Mesendoderm (in vitro differentiated cells): ENCODE measurements around the gene KCNH2.
A peak's percentile ranks its signal among the peaks of the same experiment; 100 is the strongest.

ENCODE experiments used
- DNase-seq: peaks from one replicate; pipeline ENCODE4 v3.0.0; 2013
- H2AK5ac ChIP-seq: 2 replicates; pipeline ENCODE4 v1.6.1; 2013; ENCODE audit warnings: low read length, inconsistent platforms
- H2BK120ac ChIP-seq: 2 replicates; pipeline ENCODE4 v1.6.1; 2013; ENCODE audit warnings: low read depth, mild to moderate bottlenecking, low read length, moderate library complexity, mixed read lengths
- H2BK15ac ChIP-seq: replicated peaks from 2 replicates; pipeline ENCODE4 v1.6.1; 2013; ENCODE audit warnings: low read depth, mild to moderate bottlenecking, moderate library complexity
- H2BK5ac ChIP-seq: 2 replicates; pipeline ENCODE4 v1.6.1; 2013; ENCODE audit warnings: low read length, inconsistent platforms
- H3K18ac ChIP-seq: 2 replicates; pipeline ENCODE4 v1.6.1; 2013; ENCODE audit warnings: mild to moderate bottlenecking, low read length, mixed read lengths
- H3K23ac ChIP-seq: one replicate; pipeline ENCODE4 v1.6.1; 2013; ENCODE audit warnings: low read length
- H3K27ac ChIP-seq: 2 replicates; pipeline ENCODE4 v1.5.1; 2013; ENCODE audit warnings: low read depth, mild to moderate bottlenecking, inconsistent platforms, low read length, moderate library complexity
- H3K27me3 ChIP-seq: 2 replicates; pipeline ENCODE4 v1.6.1; 2013; ENCODE audit warnings: low read length, control low read depth, mild to moderate bottlenecking, inconsistent platforms; ENCODE audit not compliant: insufficient read depth, poor library complexity
- H3K36me3 ChIP-seq: 2 replicates; pipeline ENCODE4 v1.6.1; 2013; ENCODE audit warnings: low read length, inconsistent platforms; ENCODE audit not compliant: control insufficient read depth, insufficient read depth
- H3K4ac ChIP-seq: one replicate; pipeline ENCODE4 v1.6.1; 2013; ENCODE audit warnings: low read depth, mild to moderate bottlenecking, low read length, moderate library complexity
- H3K4me1 ChIP-seq: 2 replicates; pipeline ENCODE4 v1.6.1; 2013; ENCODE audit warnings: low read depth, low read length, inconsistent platforms; ENCODE audit not compliant: control insufficient read depth
- H3K4me2 ChIP-seq: 2 replicates; pipeline ENCODE4 v1.6.1; 2013; ENCODE audit warnings: low read length
- H3K4me3 ChIP-seq: 2 replicates; pipeline ENCODE4 v1.5.1; 2013; ENCODE audit warnings: mild to moderate bottlenecking, low read length
- H3K56ac ChIP-seq: one replicate; pipeline ENCODE4 v1.6.1; 2013; ENCODE audit warnings: low read length
- H3K79me1 ChIP-seq: 2 replicates; pipeline ENCODE4 v1.6.1; 2013; ENCODE audit warnings: low read length, inconsistent platforms
- H3K79me2 ChIP-seq: 2 replicates; pipeline ENCODE4 v1.6.1; 2013; ENCODE audit warnings: mild to moderate bottlenecking, low read length; ENCODE audit not compliant: control insufficient read depth, insufficient read depth
- H3K9ac ChIP-seq: 2 replicates; pipeline ENCODE4 v1.6.1; 2013; ENCODE audit warnings: low read length, inconsistent platforms
- H4K5ac ChIP-seq: one replicate; pipeline ENCODE4 v1.6.1; 2013; ENCODE audit warnings: low read length
- H4K8ac ChIP-seq: one replicate; pipeline ENCODE4 v1.6.1; 2013; ENCODE audit warnings: low read depth, mild to moderate bottlenecking, control low read depth, low read length, moderate library complexity
- WGBS: extraction: QIAGEN DNeasy Blood & Tissue Kit; methylation state at CpG from one replicate; pipeline ENCODE4 v1.1.7; 2013; ENCODE audit warnings: low lambda C conversion rate, missing lambda C conversion rate; ENCODE audit not compliant: insufficient coverage; ENCODE audit errors: extremely low coverage; 5-methylcytosine and 5-hydroxymethylcytosine counted together

Gene KCNH2

GRCh38 chr7:150953061-150953997 is 24.8 kb downstream of the KCNH2 start:
- no peak overlapping the region for H3K9ac ChIP-seq
- no peaks in the 10 kb centered on the region for H3K79me2 ChIP-seq
- no peak overlapping the region for H3K4me2 ChIP-seq
- H3K4ac ChIP-seq = no peak overlapping the region
- no peak overlapping the region for H2BK15ac ChIP-seq
- no peak overlapping the region for H3K18ac ChIP-seq
- no peak overlapping the region for H4K8ac ChIP-seq
- peak overlapping the region; percentile 7 for H3K56ac ChIP-seq
- no peaks in the 10 kb centered on the region for H3K79me1 ChIP-seq
- WGBS = no CpG with 5 or more reads among the region's 17 CpGs
- H4K5ac ChIP-seq = no peak overlapping the region
- peaks cover 11% of the 10 kb centered on the region for H3K4me1 ChIP-seq
- no peak overlapping the region for H2AK5ac ChIP-seq
- H3K4me3 ChIP-seq = no peak overlapping the region
- no peak for DNase-seq
- H2BK120ac ChIP-seq = no peak overlapping the region
- H3K36me3 ChIP-seq = no peaks in the 10 kb centered on the region
- no peak overlapping the region for H2BK5ac ChIP-seq
- no peak overlapping the region for H3K23ac ChIP-seq
- H3K27me3 ChIP-seq = no peaks in the 10 kb centered on the region
- H3K27ac ChIP-seq = no peak overlapping the region

GRCh38 chr7:150952331-150953050 is 25.6 kb downstream of the KCNH2 start:
- no peak for DNase-seq
- H3K27me3 ChIP-seq = no peaks in the 10 kb centered on the region
- H3K4me3 ChIP-seq = no peak overlapping the region
- no peak overlapping the region for H2AK5ac ChIP-seq
- H3K79me1 ChIP-seq = no peaks in the 10 kb centered on the region
- no peak overlapping the region for H2BK120ac ChIP-seq
- no peak overlapping the region for H4K5ac ChIP-seq
- H3K27ac ChIP-seq = no peak overlapping the region
- no peak overlapping the region for H3K9ac ChIP-seq
- no peak overlapping the region for H3K4me2 ChIP-seq
- H3K79me2 ChIP-seq = no peaks in the 10 kb centered on the region
- H2BK15ac ChIP-seq = no peak overlapping the region
- no peak overlapping the region for H3K56ac ChIP-seq
- H3K4me1 ChIP-seq = peaks cover 15% of the 10 kb centered on the region
- no CpG with 5 or more reads among the region's 33 CpGs for WGBS
- H3K23ac ChIP-seq = no peak overlapping the region
- H3K36me3 ChIP-seq = no peaks in the 10 kb centered on the region
- H3K4ac ChIP-seq = no peak overlapping the region
- no peak overlapping the region for H4K8ac ChIP-seq
- H3K18ac ChIP-seq = no peak overlapping the region
- no peak overlapping the region for H2BK5ac ChIP-seq

DNA sequence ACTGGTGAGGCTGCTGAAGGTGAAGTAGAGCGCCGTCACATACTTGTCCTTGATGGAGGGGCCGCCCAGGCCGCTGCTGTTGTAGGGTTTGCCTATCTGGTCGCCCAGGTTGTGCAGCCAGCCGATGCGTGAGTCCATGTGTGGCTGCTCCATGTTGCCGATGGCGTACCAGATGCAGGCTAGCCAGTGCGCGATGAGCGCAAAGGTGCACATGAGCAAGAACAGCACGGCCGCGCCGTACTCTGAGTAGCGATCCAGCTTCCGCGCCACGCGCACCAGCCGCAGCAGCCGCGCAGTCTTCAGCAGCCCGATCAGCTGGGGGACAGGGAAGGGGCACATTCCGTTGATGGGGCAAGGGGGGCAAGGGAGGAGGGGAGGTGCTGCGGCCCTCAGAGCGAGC is 26.6 kb downstream of the KCNH2 start:
- no peak overlapping the region for H3K4ac ChIP-seq
- no peak overlapping the region for H2BK120ac ChIP-seq
- no CpG with 5 or more reads among the region's 28 CpGs for WGBS
- H3K27me3 ChIP-seq = no peaks in the 10 kb centered on the region
- H3K4me2 ChIP-seq = no peak overlapping the region
- H3K9ac ChIP-seq = no peak overlapping the region
- H3K4me1 ChIP-seq = peaks cover 15% of the 10 kb centered on the region
- no peak overlapping the region for H4K5ac ChIP-seq
- H2BK5ac ChIP-seq = no peak overlapping the region
- H4K8ac ChIP-seq = no peak overlapping the region
- H2BK15ac ChIP-seq = no peak overlapping the region
- no peak overlapping the region for H3K56ac ChIP-seq
- no peak overlapping the region for H3K27ac ChIP-seq
- no peaks in the 10 kb centered on the region for H3K36me3 ChIP-seq
- no peak for DNase-seq
- H2AK5ac ChIP-seq = no peak overlapping the region
- no peaks in the 10 kb centered on the region for H3K79me2 ChIP-seq
- H3K4me3 ChIP-seq = no peak overlapping the region
- H3K79me1 ChIP-seq = no peaks in the 10 kb centered on the region
- no peak overlapping the region for H3K23ac ChIP-seq
- no peak overlapping the region for H3K18ac ChIP-seq

DNA sequence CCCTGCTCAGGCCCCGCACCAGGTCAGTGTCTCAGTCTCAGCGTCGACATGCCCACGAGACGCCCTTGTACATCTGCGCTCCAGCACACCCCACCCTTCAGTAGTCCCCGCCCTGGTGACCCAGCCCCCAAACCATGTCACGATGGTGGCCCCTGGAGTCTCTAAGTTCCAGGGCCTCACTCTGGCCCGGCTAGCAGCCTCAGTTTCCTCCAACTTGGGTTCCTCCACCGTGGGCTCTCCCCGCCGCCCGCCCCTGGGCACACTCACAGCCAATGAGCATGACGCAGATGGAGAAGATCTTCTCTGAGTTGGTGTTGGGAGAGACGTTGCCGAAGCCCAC is 27.0 kb downstream of the KCNH2 start:
- no peak overlapping the region for H3K27ac ChIP-seq
- DNase-seq = no peak
- H2BK15ac ChIP-seq = no peak overlapping the region
- H2AK5ac ChIP-seq = no peak overlapping the region
- no peaks in the 10 kb centered on the region for H3K27me3 ChIP-seq
- no peak overlapping the region for H4K5ac ChIP-seq
- no peak overlapping the region for H2BK120ac ChIP-seq
- H2BK5ac ChIP-seq = no peak overlapping the region
- H3K4me1 ChIP-seq = peaks cover 15% of the 10 kb centered on the region
- no peak overlapping the region for H3K9ac ChIP-seq
- no peak overlapping the region for H4K8ac ChIP-seq
- no peaks in the 10 kb centered on the region for H3K79me2 ChIP-seq
- no peak overlapping the region for H3K4me3 ChIP-seq
- no peak overlapping the region for H3K4me2 ChIP-seq
- H3K18ac ChIP-seq = no peak overlapping the region
- H3K4ac ChIP-seq = no peak overlapping the region
- no peaks in the 10 kb centered on the region for H3K36me3 ChIP-seq
- no peak overlapping the region for H3K56ac ChIP-seq
- H3K79me1 ChIP-seq = no peaks in the 10 kb centered on the region
- H3K23ac ChIP-seq = no peak overlapping the region
- WGBS = no CpG with 5 or more reads among the region's 16 CpGs

DNA sequence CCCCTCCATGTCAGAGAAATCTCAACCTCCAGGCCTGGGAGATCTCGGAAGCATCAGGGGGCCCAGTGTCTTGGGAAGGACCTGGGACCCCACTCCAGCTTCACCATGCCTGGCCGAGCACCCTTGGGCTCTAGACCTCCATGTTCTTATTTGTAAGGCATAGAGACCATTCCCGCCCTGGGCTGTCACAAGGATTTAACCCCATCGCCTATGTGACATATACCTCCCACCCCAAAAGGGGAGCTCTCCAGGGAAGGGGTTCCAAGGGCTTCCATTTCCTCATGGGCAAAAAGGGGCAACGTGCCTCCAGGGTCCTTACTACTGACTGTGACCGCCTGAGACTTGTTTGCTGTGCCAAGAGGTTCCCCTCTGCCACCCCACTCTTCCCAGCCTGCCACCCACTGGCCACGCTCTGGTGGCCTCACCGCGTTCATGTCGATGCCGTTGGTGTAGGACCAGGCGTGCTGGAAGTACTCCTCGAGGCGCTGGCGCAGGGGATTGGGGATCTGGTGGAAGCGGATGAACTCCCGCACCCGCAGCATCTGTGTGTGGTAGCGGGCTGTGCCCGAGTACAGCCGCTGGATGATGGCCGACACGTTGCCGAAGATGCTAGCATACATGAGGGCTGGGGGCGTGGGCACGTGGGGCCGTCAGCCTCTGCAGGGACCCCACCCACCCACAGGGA is 27.5 kb downstream of the KCNH2 start:
- no peaks in the 10 kb centered on the region for H3K79me1 ChIP-seq
- H3K4me2 ChIP-seq = no peak overlapping the region
- H3K4me3 ChIP-seq = no peak overlapping the region
- H2AK5ac ChIP-seq = no peak overlapping the region
- H3K56ac ChIP-seq = no peak overlapping the region
- H2BK5ac ChIP-seq = no peak overlapping the region
- H4K5ac ChIP-seq = no peak overlapping the region
- DNase-seq = no peak
- no peaks in the 10 kb centered on the region for H3K36me3 ChIP-seq
- H3K4me1 ChIP-seq = peaks cover 13% of the 10 kb centered on the region
- H3K9ac ChIP-seq = no peak overlapping the region
- no CpG with 5 or more reads among the region's 27 CpGs for WGBS
- H3K27ac ChIP-seq = no peak overlapping the region
- no peak overlapping the region for H3K4ac ChIP-seq
- no peaks in the 10 kb centered on the region for H3K79me2 ChIP-seq
- no peak overlapping the region for H2BK15ac ChIP-seq
- H4K8ac ChIP-seq = no peak overlapping the region
- no peak overlapping the region for H2BK120ac ChIP-seq
- no peak overlapping the region for H3K18ac ChIP-seq
- H3K27me3 ChIP-seq = no peaks in the 10 kb centered on the region
- H3K23ac ChIP-seq = no peak overlapping the region
